H54 (cell line): ENCODE measurements around the gene PPM1G.

Experiments
- DNase-seq: peaks from one replicate; pipeline ENCODE4 v3.0.0; 2011; ENCODE audit warnings: low spot score, mixed read lengths; ENCODE audit not compliant: insufficient read length
- FAIRE-seq: peaks from 3 replicates; lab custom pipeline; 2011; peaks lifted over from hg19 to GRCh38; lab: Jason Lieb, UNC
- POLR2A ChIP-seq: IDR thresholded peaks from 2 replicates; pipeline ENCODE4 v1.6.1; 2011; ENCODE audit warnings: low read depth, mild to moderate bottlenecking, low read length

Gene PPM1G

DNA sequence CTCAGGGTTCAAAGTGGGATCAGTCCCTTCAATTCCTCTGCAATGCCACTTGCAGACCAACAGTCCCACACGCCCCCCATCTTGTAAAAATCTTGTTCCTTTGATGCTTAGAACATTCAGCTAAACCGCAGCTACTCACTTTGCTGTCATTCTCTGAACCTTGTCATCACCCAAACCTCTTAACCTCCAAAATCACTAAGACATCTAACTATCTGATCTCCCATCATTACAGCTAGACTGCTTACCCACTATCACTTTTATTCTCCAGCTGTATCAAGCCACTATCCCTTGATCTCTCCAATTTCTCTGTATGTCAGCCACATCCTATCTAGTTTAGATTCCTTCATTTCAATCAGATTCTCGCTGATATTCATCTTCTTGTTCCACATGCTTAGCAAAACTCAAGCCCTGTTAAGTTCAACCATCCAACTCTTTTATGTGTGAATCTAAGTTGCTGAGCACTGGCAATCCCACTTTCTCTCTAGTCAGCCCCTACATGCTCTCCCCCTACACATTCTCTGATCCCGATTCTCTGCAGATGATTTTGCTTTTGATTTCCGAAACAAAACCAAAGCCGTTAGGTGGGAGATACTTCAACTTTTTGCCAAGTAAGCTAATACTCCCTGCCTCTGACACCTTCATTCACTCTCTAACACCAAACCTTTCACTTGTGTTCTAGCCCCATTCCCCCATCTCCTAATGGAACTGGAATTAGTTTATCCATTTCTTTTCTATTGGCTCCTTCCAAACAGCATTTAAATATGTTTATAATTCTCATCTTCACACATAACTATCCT lies 57.4 kb downstream of the PPM1G start:
- DNase-seq (no peak), FAIRE-seq (no peak)
- TF ChIP-seq POLR2A: no peak

DNA sequence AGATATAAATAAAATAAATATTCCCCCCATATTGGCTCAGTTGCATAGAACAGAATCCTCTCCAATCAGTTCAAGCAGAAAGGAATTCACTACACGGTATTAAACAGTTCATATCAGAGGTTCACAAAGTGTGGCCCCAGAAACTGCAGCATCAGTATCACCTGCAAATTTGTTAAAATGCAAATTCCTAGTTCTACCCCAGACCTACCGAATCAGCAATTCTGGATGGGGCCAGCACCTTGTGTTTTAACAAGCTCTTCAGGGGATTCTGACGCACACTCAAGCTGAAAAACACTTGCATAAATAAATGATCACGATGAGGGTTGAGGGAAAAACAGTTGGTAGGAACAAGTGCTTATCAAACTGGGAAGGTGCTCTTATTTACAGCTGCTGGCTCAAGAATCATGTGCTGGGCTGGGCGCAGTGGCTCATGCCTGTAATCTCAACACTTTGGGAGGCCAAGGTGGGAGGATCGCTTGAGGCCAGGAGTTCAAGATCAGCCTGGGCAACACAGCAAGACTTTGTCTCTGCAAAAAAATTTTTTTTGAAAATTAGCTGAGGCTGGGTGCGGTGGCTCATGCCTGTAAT lies 59.2 kb downstream of the PPM1G start:
- FAIRE-seq (no peak), DNase-seq (no peak)
- TF ChIP-seq POLR2A: no peak

DNA sequence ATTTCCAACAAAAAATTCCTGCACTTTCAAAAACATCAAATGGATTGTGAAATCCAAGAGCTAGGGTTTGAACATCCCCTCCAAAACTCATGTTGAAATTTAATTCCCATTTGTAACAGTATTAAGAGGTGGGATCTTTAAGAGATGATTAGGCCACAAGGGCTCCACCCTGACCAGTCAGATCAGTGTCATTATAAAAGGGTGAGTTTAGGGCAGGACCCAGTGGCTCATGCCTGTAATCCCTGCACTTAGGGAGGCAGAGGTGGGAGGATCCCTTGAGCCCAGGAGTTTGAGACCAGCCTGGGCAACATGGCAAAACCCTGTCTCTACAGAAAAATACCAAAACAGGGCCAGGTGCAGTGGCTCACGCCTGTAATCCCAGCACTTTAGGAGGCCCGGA lies 61.8 kb downstream of the PPM1G start:
- FAIRE-seq (no peak), DNase-seq (no peak)
- TF ChIP-seq POLR2A: no peak

DNA sequence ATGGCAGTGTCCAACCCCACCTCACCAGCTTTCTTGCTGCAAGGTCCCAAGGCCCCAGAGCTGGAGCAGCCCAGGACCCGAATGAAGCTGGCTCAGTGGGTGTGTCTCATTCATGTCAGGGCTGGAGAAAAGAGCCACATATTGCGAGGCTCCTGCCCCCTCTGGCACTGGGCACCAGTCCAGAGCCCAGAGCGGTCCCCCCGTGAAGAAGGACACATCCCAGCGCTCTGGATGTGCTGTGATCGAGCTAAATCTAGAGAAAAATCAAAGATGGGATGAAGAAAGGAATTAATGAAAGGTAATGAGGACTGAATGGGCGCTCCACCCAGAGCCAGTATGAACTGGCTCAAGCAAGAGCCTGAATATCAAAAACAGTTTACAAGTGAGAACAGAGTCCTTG lies 73.2 kb downstream of the PPM1G start:
- TF ChIP-seq POLR2A: no peak
- FAIRE-seq (no peak), DNase-seq (no peak)

DNA sequence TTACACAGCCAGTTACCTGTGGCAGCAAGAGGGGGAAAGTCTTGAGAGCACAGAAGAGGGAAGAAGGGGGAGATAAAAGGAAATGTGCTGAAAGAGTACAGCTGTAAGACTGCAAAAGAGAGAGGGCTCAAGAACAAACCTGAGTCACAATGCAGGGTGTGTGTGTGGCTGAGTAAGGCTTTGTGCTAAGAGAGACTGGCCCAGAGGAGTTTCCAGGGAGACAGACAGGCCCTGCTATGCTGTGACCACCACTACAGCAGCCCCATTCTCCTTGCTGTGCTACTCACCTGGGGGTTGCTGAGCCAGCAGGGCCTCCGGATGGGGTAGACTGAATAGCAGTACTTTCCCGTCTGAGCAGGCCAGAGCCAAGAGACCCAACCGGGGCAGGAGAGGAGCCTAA lies 74.1 kb downstream of the PPM1G start:
- no peak for TF ChIP-seq POLR2A
- no peak for FAIRE-seq
- DNase-seq: no peak
